GM18909 (cell line): Measurements from ENCODE around the gene UVSSA.
"Not testable (repeated sequence)": the region's sequence is repeated elsewhere in the genome, so short reads cannot be mapped to it uniquely, and the experiment has no call there.

Source experiments
- ATAC-seq: cut with Tn5 transposase; IDR thresholded peaks from one replicate; pipeline ENCODE4 v1.9.1; 2021; ENCODE audit warnings: mild to moderate bottlenecking; ENCODE audit not compliant: unreplicated experiment, poor library complexity

Gene UVSSA

DNA sequence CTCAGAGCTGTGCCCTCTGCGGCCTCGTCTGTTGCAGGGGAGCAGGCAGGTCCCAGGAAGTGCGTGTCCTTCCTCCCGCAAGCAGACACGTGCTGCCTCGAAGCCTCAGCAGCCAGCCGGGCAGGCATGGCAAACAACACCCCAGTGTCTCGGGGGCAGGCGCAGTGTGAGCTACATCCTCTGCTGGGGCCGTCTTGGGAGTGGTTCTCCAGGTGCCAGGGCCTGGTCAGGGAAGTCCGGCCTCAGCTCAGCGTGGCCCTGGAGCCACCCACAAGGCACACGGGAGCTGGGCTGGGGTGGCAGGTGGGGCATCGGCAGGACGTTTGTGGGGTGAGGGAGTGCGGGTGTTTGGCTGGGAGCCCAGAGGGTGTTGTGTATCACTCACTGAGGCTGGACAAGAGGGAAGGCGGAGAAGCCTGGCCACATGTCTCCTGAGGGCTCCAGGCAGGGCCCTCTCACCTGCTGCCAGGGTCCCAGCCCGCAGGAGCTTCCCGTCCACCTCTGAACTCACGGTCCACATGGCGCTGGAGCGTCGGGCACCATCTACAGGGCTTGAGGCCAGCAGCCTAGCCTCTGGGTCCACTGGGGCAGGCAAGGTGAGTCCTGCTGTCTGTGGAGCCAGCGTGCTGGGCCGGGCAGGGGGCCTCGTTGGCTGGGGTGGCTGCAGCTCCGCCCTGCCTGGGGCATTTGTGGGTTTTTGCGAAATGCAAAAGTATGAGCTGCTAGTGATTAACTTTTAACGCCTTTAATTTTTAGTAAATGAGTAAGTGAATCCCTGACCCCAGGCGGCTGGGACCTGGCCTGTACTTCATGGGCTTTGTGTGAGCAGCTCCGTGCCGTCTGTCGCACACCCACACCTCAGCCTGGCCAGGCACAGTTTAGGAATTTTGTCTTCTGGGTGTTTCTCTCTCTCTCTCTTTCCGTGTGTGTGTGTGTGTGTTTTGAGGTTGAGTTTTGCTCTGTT, 17.3 kb upstream of the UVSSA start:
- ATAC-seq, result no peak

DNA sequence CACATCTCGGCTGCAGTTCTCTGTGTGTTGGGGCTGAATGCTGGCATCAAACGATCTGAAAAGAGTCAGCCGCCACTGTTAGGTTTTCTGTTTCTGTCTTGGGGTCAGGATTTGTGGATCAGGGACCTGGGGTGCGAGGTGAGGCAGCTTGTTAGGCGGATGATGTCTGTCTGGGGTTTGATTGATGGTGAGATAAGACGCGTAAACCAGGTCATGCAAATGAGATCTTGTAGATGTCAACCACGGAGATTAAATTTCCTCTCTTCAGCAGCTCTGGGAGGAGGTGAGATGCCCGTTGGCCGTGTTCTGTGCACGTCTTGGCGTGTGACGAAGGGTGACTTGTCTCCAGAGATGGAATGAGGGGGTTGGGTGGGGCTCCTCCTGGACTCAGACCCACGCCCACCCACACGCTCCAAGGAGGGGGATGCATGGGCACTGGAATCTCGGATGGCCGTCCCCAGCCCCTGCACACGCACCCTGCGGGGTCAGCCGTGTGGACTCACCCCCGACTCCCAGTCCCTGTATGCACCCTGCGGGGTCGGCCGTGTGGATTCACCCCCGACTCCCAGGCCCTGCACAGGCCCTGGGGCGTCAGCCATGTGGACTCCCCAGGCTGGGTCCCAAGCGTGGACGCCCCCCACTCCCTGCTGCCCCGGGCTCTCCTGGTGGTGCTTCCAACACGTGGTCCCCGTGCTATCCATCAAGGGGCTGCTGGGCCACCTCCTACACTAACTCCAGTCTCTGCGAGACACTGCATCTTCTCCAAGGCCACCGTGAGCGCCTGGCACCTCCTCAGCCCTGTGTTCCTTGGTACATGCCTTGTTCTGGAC, 16.0 kb upstream of the UVSSA start:
- ATAC-seq, result no peak

DNA sequence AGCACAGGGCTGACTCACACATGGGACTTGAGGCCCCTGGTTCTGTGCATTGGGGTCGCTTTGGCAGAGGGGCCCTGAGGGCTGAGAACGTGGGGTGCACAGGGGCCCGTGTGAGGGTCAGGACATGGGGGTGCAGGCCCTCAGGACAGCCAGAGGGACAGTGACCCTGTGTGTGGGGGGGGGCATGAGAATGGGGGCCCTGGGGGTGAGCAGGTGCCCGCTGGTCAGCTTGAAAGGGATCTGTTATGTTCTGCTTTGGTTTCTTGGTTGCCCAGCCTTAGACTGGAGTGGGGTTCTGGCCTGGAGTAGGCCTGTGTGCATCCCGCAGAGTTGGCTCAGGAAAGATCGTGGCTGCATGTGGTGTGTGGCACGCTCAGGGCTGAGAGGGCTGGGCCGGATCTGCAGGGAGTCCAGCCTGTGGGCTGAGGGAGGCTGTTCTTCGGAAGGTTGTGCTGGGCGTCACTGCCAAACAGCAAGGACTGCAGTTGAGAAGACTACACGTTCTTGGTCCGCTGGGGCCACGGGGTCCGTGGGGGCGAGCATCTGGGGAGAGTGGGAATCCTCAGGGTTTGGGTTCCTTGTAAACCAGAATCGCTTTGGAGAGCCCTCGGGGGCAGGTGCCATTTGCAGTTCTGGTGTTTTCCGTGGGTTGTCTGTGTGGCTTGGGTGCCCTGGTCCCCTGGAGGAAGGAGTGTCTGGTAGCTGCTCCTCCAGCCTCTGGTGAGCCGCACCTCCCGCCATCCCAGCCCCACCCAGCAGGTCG, 15.2 kb upstream of the UVSSA start:
- no peak for ATAC-seq

DNA sequence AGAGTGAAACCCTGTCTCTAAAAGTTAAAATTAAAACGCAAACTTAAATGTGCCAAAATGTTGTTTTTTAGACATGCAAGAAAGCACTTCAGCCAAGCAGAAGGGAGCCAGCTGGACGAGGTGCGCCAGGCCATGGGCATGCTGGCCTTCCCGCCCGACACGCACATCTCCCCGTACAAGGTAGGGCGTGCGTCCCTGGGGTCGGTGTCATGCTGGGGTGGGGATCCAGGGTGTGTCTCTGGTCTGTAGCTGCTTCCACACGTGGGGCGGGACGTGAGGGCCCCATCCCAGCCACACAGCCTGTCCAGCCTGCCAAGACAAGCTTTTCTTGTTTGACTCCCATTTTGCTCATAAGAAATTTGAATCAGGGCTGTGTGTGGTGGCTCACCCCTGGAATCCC, 14.3 kb upstream of the UVSSA start:
- ATAC-seq, result no peak

DNA sequence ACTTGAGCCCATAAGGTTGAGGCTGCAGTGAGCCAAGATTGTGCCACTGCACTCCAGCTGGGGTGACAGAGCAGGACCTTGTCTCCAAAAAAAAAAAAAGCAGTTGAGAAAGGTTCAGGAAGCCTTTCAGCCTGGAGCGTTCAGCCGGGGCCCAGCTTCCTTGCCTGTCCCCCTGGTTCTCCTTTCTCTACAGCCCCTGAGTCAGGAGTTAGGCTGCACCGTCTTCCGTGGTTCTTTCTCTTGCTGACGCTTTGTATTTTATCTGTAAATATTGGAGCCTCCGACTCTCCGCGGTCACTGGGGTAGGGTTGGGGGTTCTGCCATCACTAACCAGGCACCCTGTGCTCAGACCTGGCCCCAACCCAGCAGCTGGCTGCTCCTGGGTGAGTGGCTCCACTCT, 13.8 kb upstream of the UVSSA start:
- no peak for ATAC-seq

DNA sequence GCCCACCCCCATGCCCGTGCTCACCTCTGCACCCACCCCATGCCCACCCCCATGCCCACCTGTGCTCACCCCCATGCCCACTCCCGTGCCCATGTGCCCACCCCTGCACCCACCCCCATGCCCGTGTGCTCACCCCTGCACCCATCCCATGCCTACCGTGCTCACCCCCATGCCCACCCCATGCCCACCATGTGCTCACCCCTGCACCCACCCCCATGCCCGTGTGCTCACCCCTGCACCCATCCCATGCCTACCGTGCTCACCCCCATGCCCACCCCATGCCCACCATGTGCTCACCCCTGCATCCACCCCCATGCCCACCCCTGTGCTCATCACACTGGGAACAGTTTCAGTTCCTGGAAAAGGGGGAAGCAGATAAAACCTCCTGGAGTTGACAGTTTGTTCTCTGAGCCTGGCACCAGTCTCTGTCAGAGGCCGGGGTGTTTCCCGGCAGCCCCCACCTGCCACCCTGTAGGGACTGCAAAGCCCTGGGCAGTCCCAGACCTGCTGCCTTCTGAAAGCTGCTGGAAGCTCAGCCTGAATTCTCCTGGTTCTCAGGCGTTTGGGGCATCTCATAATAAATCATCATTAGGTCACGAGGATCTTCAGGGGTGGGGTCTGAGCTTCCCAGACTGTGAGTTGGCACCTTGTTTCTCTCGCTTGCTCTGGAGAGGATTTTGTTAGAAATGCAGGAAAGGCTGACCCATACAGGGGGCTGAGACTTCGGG, 13.0 kb upstream of the UVSSA start:
- ATAC-seq, result not testable (repeated sequence)

DNA sequence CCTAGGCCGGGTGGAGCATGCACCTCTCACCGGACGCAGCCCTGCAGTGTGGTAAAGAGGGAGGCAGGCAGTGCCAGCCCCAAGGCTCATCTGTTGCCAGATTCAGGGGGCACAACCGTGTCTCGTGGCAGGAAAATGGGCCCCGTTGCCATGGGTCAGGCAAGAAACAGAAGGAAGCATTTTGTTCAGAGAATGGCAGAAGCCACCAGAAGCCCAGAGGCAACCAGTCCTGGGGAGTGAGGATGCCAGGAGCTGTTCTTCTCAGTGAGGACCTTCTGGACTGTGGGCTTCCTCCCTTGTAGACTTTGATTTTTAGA, 12.5 kb upstream of the UVSSA start:
- no peak for ATAC-seq

DNA sequence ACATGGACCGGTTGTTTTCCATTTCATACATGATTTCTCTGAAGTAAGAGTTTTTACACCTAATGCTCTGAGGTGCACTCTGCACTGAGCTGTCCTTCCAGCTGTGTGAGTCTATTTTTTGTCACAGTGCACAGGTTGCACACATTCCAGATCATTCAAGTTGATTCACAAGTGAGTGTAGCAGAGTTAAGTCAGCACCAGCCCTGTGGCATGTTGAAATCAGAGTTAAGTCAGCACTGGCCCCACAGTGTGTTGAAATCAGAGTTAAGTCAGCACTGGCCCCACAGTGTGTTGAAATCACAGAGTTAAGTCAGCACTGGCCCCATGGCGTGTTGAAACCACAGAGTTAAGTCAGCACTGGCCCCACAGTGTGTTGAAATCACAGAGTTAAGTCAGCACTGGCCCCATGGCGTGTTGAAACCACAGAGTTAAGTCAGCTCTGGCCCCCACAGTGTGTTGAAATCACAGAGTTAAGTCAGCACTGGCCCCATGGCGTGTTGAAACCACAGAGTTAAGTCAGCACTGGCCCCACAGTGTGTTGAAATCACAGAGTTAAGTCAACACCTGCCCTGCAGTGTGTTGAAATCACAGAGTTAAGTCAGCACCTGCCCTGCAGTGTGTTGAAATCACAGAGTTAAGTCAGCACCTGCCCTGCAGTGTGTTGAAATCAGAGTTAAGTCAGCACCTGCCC, 11.7 kb upstream of the UVSSA start:
- not testable (repeated sequence) for ATAC-seq

DNA sequence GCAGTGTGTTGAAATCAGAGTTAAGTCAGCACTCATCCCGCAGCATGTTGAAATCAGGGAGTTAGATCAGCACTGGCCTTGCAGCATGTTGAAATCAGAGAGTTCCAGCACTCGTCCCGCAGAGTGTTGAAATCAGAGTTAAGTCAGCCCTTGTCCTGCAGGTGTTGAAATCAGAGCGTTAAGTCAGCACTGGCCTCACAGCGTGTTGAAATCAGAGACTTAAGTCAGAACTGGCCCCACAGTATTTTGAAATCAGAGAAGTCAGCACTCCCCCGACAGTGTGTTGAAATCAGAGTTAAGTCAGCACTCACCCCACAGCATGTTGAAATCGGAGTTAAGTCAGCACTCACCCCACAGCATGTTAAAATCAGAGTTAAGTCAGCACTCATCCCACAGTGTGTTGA, 10.9 kb upstream of the UVSSA start:
- ATAC-seq, result no peak

DNA sequence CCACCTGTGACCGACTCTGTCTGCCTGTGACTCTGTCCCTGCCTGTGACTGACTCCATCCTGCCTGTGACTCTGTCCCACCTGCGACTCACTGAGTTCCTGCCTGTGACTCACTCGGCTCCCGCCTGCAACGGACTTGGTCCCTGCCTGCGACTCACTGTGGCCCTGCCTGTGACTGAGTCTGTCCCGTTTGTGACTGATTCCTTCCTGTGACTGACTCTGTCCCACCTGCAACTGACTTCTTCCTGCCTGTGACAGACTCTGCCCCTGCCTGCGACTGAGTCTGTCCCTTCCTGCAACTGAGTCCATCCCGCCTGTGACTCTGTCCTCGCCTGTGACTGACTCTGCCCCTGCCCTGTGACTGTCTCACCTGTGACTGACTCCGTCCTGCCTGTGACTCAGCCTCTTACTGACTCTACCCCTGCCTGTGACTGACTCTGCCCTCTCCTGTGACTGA, 9.6 kb upstream of the UVSSA start:
- no peak for ATAC-seq

DNA sequence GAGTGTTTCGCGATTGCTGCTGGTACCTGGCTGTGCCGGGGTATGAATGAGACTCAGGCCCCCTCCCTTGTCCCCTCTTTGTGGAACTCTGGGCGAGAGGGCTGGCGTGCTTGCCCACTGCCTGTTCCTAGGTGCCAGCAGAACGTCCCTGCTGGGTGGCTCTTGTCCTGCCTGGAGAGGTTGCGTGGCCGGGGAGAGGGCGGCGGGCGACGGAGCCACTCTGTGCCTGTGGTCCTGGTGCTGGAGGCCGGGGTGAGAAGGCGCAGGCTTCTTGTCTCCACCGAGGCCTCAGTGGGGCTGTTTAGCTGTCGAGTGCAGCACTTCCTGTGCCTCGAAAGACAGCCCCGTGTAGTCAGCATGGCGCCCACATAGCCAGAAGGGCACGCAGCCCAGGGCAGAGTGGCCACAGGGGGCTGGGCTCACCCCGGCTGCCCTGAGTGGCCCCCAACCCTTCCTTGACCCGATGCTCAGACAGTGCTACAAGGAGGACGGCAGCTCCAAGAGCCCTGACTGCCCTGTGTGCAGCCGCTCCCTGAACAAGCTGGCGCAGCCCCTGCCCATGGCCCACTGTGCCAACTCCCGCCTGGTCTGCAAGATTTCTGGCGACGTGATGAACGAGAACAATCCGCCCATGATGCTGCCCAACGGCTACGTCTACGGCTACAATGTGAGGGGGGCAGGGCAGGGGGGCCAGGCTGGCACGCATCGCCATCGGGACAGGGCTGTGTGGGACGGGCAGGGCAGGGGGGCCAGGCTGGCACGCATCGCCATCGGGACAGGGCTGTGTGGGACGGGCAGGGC, 8.9 kb upstream of the UVSSA start:
- no peak for ATAC-seq

DNA sequence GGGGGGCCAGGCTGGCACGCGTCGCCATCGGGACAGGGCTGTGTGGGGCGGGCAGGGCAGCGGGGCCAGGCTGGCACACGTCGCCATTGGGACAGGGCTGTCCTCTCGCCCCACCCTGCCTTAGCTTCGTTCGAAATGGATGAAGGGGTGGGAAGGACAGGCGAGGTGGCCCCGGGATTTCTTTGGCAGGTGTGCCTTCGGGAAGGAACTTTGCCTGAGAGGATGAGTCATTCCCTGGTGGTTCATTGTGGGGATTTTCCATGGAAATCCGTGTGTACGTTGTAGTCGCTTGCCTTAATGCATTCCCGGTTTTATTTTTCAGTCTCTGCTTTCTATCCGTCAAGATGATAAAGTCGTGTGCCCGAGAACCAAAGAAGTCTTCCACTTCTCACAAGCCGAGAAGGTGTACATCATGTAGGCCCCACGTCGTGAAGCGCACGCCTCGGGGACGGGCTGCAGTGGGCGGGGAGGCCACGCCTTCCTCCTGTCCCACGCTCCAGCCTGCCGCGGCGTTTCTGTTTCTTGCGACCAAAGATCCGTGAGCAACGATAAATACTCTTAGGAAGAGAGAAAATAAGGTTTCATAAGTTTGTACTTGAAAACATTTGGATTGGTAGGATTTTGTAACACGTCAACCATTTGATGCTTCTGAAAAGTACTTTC, 8.1 kb upstream of the UVSSA start:
- ATAC-seq, result no peak

DNA sequence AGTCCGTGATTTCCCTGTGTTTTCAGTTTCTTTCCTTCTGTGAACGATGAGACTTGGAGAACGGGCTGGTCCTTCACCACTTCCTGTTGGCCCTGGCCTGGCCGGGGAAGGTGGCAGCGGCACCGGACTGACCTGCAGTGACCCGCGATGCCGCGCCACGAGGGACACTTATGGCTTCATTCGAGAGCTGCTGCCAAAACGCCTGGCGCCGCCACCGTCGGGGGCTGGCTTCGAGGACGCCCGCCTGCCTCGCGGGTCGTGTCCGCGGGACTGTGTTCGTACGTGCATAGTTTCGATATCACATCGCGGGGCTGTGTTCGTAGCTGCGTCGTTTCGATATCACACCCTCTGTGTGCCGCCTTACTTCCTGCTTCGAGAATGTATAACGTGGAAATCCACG, 7.5 kb upstream of the UVSSA start:
- no peak for ATAC-seq

DNA sequence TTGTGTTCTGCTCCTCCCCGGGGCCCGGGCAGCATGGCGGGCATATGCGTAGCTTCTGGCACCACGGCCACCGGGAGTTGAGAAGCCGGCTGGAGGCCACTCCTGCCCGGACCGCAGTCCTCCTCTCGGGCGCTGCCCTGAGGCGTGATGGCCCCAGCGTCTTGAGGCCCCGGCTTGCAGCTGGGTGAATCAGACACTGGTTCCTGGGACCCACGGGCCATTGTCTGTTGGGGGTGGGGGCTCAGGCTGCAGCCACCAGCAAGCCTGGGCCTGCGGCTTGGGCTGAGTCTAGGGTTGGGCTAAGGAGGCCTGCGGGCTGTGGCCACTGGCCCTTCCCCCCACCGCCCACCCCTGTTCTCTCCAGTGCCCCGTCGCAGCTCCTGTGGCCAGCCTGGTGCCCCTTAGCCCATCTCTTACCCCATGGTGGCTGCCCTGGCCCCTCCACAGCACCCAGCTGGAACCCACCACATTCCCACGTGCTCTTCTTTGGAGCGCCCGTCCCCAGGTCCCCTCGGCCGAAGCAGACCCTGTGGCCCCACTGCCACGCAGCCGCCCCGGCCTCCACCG, 6.7 kb upstream of the UVSSA start:
- ATAC-seq, result no peak

DNA sequence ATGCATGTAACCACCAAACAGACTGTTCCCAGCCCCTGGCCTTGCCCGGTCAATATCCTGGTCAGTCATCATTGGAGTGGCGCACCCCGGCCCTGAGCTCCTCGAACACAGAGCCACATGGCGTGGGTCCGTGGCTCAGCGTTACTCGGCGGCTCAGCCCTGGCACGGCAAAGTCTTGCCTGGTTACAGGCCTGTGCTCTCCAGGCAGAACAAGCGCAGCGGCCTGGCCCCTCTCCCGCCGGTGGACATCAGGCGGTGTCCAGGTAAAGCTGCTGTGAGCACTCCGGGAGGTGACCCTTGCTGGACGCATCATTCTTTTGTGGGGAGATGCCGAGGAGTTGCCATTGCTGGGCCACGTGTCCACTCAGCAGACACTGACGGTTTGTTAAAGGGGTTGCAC, 6.1 kb upstream of the UVSSA start:
- ATAC-seq, result no peak

DNA sequence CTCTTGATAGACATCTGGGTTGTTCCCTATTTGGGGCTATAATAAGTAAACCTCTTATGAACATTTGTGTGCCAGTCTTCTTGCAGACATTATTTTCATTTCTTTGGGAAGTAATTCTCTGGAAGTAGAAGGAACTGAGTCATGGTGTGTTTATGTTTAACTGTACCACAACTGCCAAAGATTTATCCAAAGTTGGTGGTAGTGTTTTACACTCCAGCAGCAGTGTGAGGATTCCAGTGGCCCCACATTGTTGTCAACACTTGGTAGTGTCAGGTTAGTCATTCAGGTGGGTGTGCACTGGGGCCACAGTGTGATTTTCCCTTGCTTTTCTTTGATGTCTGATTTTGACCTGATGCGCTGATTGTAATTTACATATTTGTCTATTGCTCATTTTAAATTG, 5.0 kb upstream of the UVSSA start:
- no peak for ATAC-seq

DNA sequence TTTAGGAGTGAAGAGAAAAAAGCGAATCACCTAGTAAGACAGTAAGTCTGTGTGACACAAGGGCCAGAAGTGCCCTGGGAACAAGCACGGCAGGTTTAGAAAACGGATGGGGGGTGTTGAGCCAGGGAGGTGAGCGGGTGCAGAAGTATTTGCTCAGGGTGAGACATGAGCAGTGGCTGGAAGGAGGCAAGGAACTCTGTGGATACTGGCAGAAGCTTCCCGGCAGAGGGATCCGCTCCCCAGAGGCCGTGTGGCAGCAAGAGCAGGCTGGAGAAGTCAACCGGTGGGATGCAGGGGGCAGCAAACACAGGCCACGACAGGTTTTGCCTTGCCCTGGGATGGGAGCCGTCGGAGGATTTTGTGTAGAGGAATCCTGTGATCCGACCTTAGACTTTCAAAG, 2.3 kb upstream of the UVSSA start:
- ATAC-seq, result no peak
